GM12891 (cell line): ENCODE measurements around the gene FSTL4.

ENCODE experiments used
- PAX5 ChIP-seq: IDR thresholded peaks from 2 replicates; pipeline ENCODE4 v1.6.1; 2011; ENCODE audit warnings: low read length, moderate library complexity, mild to moderate bottlenecking; ENCODE audit not compliant: insufficient read depth, severe bottlenecking
- POLR2A ChIP-seq: IDR thresholded peaks from 2 replicates; pipeline ENCODE4 v1.6.1; 2011; ENCODE audit warnings: low read depth, low read length, control low read depth
- POLR2AphosphoS5 ChIP-seq: IDR thresholded peaks from 2 replicates; pipeline ENCODE4 v1.6.1; 2011; ENCODE audit warnings: low read depth, low read length, control low read depth
- POU2F2 ChIP-seq: IDR thresholded peaks from 2 replicates; pipeline ENCODE4 v1.6.1; 2011; ENCODE audit warnings: low read depth, mild to moderate bottlenecking, control low read depth, low read length, moderate library complexity
- SPI1 ChIP-seq: IDR thresholded peaks from 2 replicates; pipeline ENCODE4 v1.6.1; 2011; ENCODE audit warnings: low read depth, low read length, control low read depth
- TAF1 ChIP-seq: IDR thresholded peaks from 2 replicates; pipeline ENCODE4 v1.6.1; 2011; ENCODE audit warnings: low read depth, low read length, control low read depth

- no peak for TF ChIP-seq POLR2A
- TF ChIP-seq TAF1, result no peak
- no peak for TF ChIP-seq POLR2AphosphoS5
- no peak for TF ChIP-seq POU2F2
- TF ChIP-seq SPI1, result no peak
- no peak for TF ChIP-seq PAX5
Measured at GRCh38 chr5:133343196-133343595, 269.1 kb downstream of the FSTL4 start.
